ENCODE data around the gene LSMEM2.

- TF ChIP-seq, protein P1, sequence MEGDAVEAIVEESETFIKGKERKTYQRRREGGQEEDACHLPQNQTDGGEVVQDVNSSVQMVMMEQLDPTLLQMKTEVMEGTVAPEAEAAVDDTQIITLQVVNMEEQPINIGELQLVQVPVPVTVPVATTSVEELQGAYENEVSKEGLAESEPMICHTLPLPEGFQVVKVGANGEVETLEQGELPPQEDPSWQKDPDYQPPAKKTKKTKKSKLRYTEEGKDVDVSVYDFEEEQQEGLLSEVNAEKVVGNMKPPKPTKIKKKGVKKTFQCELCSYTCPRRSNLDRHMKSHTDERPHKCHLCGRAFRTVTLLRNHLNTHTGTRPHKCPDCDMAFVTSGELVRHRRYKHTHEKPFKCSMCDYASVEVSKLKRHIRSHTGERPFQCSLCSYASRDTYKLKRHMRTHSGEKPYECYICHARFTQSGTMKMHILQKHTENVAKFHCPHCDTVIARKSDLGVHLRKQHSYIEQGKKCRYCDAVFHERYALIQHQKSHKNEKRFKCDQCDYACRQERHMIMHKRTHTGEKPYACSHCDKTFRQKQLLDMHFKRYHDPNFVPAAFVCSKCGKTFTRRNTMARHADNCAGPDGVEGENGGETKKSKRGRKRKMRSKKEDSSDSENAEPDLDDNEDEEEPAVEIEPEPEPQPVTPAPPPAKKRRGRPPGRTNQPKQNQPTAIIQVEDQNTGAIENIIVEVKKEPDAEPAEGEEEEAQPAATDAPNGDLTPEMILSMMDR (IDR thresholded peaks at IDR 0.05): peak in 2 of 12 donors; percentile 4 to 17
- peak; percentile 24 to 64 for TF ChIP-seq POLR2A (IDR thresholded peaks at IDR 0.05)
Measured at GRCh38 chr3:50292159-50293078, 13.5 kb downstream of the LSMEM2 start, which contains the start of gene IFRD2.
